A549 (cell line): ENCODE measurements around the gene IL4I1. TPM values are rescaled to one million over a fixed set of nuclear protein-coding genes. Genes with fewer than 3 reads are reported as not detected.

Source experiments
- ATAC-seq, 2 experiments: fragments of 200-7000 bp in 1 of 2; fragments of >200 bp in 1 of 2; cut with Nextera tagmentation in 1 of 2; cut with Tn5 transposase in 1 of 2; 3 replicates each; pipeline versions ENCODE4 v1.8.0 to v1.9.1; 2018 to 2020; ENCODE audit warnings: mild to moderate bottlenecking in 1 of 2, moderate library complexity in 1 of 2
- CTCF ChIA-PET: fragments of 300-600 bp; sonication (Branson Sonifier 250); formaldehyde crosslinking; extraction: SDS; loops from one replicate; lab custom pipeline; 2021; ENCODE audit warnings: antibody characterized with exemption, inconsistent platforms; lab: Yijun Ruan, JAX
- POLR2A ChIA-PET: fragments of 350-600 bp; formaldehyde crosslinking; extraction: SDS; loops from one replicate; lab custom pipeline; 2021; ENCODE audit warnings: antibody characterized with exemption, inconsistent platforms; lab: Yijun Ruan, JAX
- DNase-seq, 2 experiments: peaks; one replicate each; pipeline versions ENCODE4 v3.0.0 to v3.0.0-alpha.2; 2011 to 2016; ENCODE audit warnings: low read depth in 1 of 2, low spot score in 1 of 2
- FAIRE-seq: peaks from 2 replicates; lab custom pipeline; 2011; peaks lifted over from hg19 to GRCh38; lab: Jason Lieb, UNC
- H3K27ac ChIP-seq, 2 experiments: fragments of >200 bp; sonication (Bioruptor Twin); formaldehyde crosslinking; 3 replicates each; pipeline ENCODE4 v1.5.1; 2016 to 2017
- H3K4me1 ChIP-seq: fragments of >200 bp; sonication (Bioruptor Twin); formaldehyde crosslinking; 3 replicates; pipeline ENCODE4 v1.6.1; 2016
- H3K4me2 ChIP-seq: fragments of >200 bp; sonication (Bioruptor Twin); formaldehyde crosslinking; 3 replicates; pipeline ENCODE4 v1.6.1; 2016
- H3K4me3 ChIP-seq: fragments of >200 bp; sonication (Bioruptor Twin); formaldehyde crosslinking; 3 replicates; pipeline ENCODE4 v1.5.1; 2016
- H3K9me3 ChIP-seq: fragments of >200 bp; sonication (Bioruptor Twin); formaldehyde crosslinking; 3 replicates; pipeline ENCODE4 v1.6.1; 2016
- BHLHE40 ChIP-seq: IDR thresholded peaks from 2 replicates; pipeline ENCODE4 v1.6.1; 2012; ENCODE audit warnings: low read depth, low read length, inconsistent platforms
- CBX2 ChIP-seq: fragments of 200-600 bp; sonication (generic); IDR thresholded peaks from 2 replicates; pipeline ENCODE4 v1.6.1; 2016; ENCODE audit warnings: low read depth, mild to moderate bottlenecking, borderline replicate concordance
- CEBPB ChIP-seq, 2 experiments: fragments of >200 bp in 1 of 2; sonication (Bioruptor Twin) in 1 of 2; formaldehyde crosslinking in 1 of 2; IDR thresholded peaks; 2 replicates each; pipeline ENCODE4 v1.6.1; 2012 to 2016
- EHF ChIP-seq: fragments of 250-450 bp; sonication (Bioruptor Pico); IDR thresholded peaks from 2 replicates; pipeline ENCODE4 v1.5.0; 2020; ENCODE audit warnings: mild to moderate bottlenecking
- EHMT2 ChIP-seq: fragments of 200-600 bp; sonication (generic); IDR thresholded peaks from 2 replicates; pipeline ENCODE4 v1.6.1; 2016; ENCODE audit warnings: antibody characterized with exemption, low read depth, mild to moderate bottlenecking, moderate library complexity
- GATA3 ChIP-seq: IDR thresholded peaks from 2 replicates; pipeline ENCODE4 v1.6.1; 2012; ENCODE audit warnings: borderline replicate concordance
- HEYL ChIP-seq: fragments of 250-450 bp; sonication (Bioruptor Pico); IDR thresholded peaks from 2 replicates; pipeline ENCODE4 v1.8.0; 2021; ENCODE audit warnings: mild to moderate bottlenecking, moderate library complexity
- HOXB13 ChIP-seq: fragments of 250-450 bp; sonication (Bioruptor Pico); IDR thresholded peaks from 2 replicates; pipeline ENCODE4 v1.5.0; 2020; ENCODE audit warnings: low read depth, mild to moderate bottlenecking, moderate library complexity
- JUN ChIP-seq, 2 experiments: fragments of >200 bp; sonication (Bioruptor Twin); formaldehyde crosslinking; IDR thresholded peaks; 2 replicates in 1 of 2; 3 replicates in 1 of 2; pipeline ENCODE4 v1.6.1; 2016 to 2017
- NFE2L2 ChIP-seq: fragments of 150-350 bp; conservative IDR thresholded peaks from 2 replicates; pipeline ENCODE4 v1.6.1; 2014; ENCODE audit warnings: low read length
- NPAS2 ChIP-seq: fragments of 250-450 bp; sonication (Bioruptor Pico); IDR thresholded peaks from 2 replicates; pipeline ENCODE4 v1.8.0; 2022; ENCODE audit warnings: mild to moderate bottlenecking, moderate library complexity, borderline replicate concordance
- NR3C1 ChIP-seq: fragments of >200 bp; sonication (Bioruptor Twin); formaldehyde crosslinking; IDR thresholded peaks from 3 replicates; pipeline ENCODE4 v1.6.1; 2017
- PHF8 ChIP-seq: fragments of 200-600 bp; sonication (generic); IDR thresholded peaks from 2 replicates; pipeline ENCODE4 v1.6.1; 2016; ENCODE audit warnings: low read depth, mild to moderate bottlenecking, antibody characterized with exemption, moderate library complexity, borderline replicate concordance
- RAD21 ChIP-seq, 2 experiments: fragments of >200 bp in 1 of 2; sonication (Bioruptor Twin) in 1 of 2; formaldehyde crosslinking in 1 of 2; IDR thresholded peaks in 1 of 2; conservative IDR thresholded peaks in 1 of 2; 2 replicates in 1 of 2; 3 replicates in 1 of 2; pipeline ENCODE4 v1.6.1; 2012 to 2018; ENCODE audit warnings: inconsistent platforms in 1 of 2
- RARB ChIP-seq: fragments of 250-450 bp; sonication (Bioruptor Pico); IDR thresholded peaks from 2 replicates; pipeline ENCODE4 v1.8.0; 2021; ENCODE audit warnings: mild to moderate bottlenecking, moderate library complexity
- RCOR1 ChIP-seq: fragments of 150-350 bp; IDR thresholded peaks from 2 replicates; pipeline ENCODE4 v1.6.1; 2014; ENCODE audit warnings: antibody characterized with exemption, low read length, low read depth
- SMC3 ChIP-seq: fragments of >200 bp; sonication (Bioruptor Twin); formaldehyde crosslinking; IDR thresholded peaks from 3 replicates; pipeline ENCODE4 v1.6.1; 2018; ENCODE audit warnings: inconsistent platforms
- TP53 ChIP-seq: fragments of 250-450 bp; sonication (Bioruptor Pico); IDR thresholded peaks from 2 replicates; pipeline ENCODE4 v1.5.0; 2021; ENCODE audit warnings: mild to moderate bottlenecking, moderate library complexity
- ZC3H11A ChIP-seq: fragments of 450-650 bp; IDR thresholded peaks from 2 replicates; pipeline ENCODE4 v1.6.1; 2014; ENCODE audit warnings: antibody characterized with exemption, mild to moderate bottlenecking
- ZNF302 ChIP-seq: fragments of 250-450 bp; sonication (Bioruptor Pico); IDR thresholded peaks from 2 replicates; pipeline ENCODE4 v1.9.0; 2021; ENCODE audit warnings: inconsistent platforms, mild to moderate bottlenecking, moderate library complexity
- ZSCAN20 ChIP-seq: fragments of 250-450 bp; sonication (Bioruptor Pico); IDR thresholded peaks from 2 replicates; pipeline ENCODE4 v1.8.0; 2022; ENCODE audit warnings: mild to moderate bottlenecking, moderate library complexity
- whole genome bisulfite sequencing: methylation state at CpG from one replicate; pipeline ENCODE4 v1.1.6; 2017; ENCODE audit errors: missing lambda C conversion rate; 5-methylcytosine and 5-hydroxymethylcytosine counted together
- polyA plus RNA-seq, 4 experiments: library from polyadenylated mRNA; depleted of rRNA in 3 of 4; stranded (reverse); fragments of >200 nt; fragmentation: RNase III in 1 of 4; extraction: RNeasy Plus Mini Kit Qiagen cat#74134 plus additional on column Dnase treatment in 1 of 4; gene quantifications; 2 replicates in 3 of 4; 3 replicates in 1 of 4; pipeline ENCODE4 v1.2.3, GENCODE V29; 2011 to 2017
- TF ChIP-seq, protein P1 (sequence below): fragments of 200-600 bp; sonication (generic); IDR thresholded peaks from 2 replicates; pipeline ENCODE4 v1.6.1; 2016; ENCODE audit warnings: antibody characterized with exemption, mild to moderate bottlenecking, moderate library complexity
- TF ChIP-seq, protein P2 (sequence below): fragments of >200 bp; sonication (Bioruptor Twin); formaldehyde crosslinking; IDR thresholded peaks from 3 replicates; pipeline ENCODE4 v1.5.1; 2016
- TF ChIP-seq, protein P3 (sequence below): fragments of >200 bp; sonication (Bioruptor Twin); formaldehyde crosslinking; IDR thresholded peaks from 2 replicates; pipeline ENCODE4 v1.6.1; 2016
- TF ChIP-seq, protein P4 (sequence below): fragments of 150-350 bp; IDR thresholded peaks from 2 replicates; pipeline ENCODE4 v1.6.1; 2014; ENCODE audit warnings: low read depth, mild to moderate bottlenecking, low read length

IL4I1 gene
- polyA plus RNA-seq, 2 of the 4 experiments (the other 2 are of a cell fraction): 0.18 to 0.62 TPM

DNA sequence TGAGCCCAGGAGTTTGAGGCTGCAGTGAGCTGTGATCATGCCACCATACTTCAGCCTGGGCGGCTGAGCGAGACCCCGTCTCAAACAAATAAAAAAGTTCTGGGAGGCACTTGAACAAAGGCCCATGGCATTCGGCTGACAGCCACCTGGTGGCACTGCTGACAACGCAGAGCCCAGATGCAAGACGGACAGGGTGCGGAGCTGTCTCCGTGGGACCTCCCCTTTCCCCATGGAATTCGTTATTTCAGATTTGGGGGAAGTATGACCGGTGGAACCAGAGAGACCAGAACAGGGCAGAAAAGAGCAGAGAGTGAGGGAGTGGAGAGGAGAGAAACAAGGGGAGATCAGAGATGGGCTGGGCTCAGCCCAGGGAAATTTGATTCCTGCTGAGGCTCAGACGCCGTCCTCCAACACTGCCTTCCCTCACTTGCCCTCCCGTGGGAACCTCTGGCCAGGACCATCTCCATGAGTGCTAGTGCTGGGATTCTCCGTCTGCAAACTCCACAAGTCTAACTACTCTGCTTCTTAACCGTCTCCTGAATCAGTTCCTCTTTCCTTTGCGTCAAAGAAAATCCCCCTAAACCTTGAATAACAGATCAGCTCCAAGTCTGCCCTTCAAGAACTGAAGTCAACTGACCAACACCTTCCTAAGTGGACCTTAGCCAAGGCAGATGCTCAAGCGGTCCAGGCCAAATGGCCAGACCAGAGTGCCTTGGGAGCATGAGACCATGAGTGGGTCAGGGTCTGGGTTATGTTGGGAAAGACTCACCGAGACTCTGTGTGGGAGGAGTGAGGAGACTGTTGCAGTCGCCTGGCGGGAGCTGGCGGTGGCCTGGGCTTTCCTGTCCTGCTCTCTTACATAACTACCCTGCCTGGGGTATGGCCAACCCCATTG is 20.4 kb upstream of the IL4I1 start:
- no peak overlapping the region for H3K4me2 ChIP-seq
- H3K4me1 ChIP-seq: no peaks in the 10 kb centered on the region
- CTCF ChIA-PET: interaction anchor here (0.6 to 1.6 kb wide), 7 partner anchors 9 to 22 kb away, joined by 3 to 4 read pairs (median 3); no protein-coding TSS in a partner anchor
- FAIRE-seq (peak; percentile 56), ATAC-seq (peak; percentile 25 to 42; a peak in 3 of 6 replicates), DNase-seq (no peak)
- no peak overlapping the region for H3K27ac ChIP-seq
- POLR2A ChIA-PET: interaction anchor here (0.6 to 3.8 kb wide), 2 partner anchors 12 to 13 kb away, joined by 4 to 22 read pairs; partner anchors contain the start of genes ATF5 and NUP62
- H3K9me3 ChIP-seq: no peaks in the 10 kb centered on the region
- no peak overlapping the region for H3K4me3 ChIP-seq
- WGBS: 90% methylated on average over 21 of the region's 21 CpGs
- no peak for TF ChIP-seq HEYL (CRISPR knock-in tag)
- no peak for TF ChIP-seq NR3C1
- TF ChIP-seq ZC3H11A: no peak
- no peak for TF ChIP-seq GATA3
- TF ChIP-seq, protein P1, sequence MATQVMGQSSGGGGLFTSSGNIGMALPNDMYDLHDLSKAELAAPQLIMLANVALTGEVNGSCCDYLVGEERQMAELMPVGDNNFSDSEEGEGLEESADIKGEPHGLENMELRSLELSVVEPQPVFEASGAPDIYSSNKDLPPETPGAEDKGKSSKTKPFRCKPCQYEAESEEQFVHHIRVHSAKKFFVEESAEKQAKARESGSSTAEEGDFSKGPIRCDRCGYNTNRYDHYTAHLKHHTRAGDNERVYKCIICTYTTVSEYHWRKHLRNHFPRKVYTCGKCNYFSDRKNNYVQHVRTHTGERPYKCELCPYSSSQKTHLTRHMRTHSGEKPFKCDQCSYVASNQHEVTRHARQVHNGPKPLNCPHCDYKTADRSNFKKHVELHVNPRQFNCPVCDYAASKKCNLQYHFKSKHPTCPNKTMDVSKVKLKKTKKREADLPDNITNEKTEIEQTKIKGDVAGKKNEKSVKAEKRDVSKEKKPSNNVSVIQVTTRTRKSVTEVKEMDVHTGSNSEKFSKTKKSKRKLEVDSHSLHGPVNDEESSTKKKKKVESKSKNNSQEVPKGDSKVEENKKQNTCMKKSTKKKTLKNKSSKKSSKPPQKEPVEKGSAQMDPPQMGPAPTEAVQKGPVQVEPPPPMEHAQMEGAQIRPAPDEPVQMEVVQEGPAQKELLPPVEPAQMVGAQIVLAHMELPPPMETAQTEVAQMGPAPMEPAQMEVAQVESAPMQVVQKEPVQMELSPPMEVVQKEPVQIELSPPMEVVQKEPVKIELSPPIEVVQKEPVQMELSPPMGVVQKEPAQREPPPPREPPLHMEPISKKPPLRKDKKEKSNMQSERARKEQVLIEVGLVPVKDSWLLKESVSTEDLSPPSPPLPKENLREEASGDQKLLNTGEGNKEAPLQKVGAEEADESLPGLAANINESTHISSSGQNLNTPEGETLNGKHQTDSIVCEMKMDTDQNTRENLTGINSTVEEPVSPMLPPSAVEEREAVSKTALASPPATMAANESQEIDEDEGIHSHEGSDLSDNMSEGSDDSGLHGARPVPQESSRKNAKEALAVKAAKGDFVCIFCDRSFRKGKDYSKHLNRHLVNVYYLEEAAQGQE: no peak
- no peak for TF ChIP-seq CBX2
- TF ChIP-seq EHF (CRISPR knock-in tag): no peak
- TF ChIP-seq JUN (IDR thresholded peaks at IDR 0.05): no peak
- no peak for TF ChIP-seq CEBPB (IDR thresholded peaks at IDR 0.05)
- no peak for TF ChIP-seq TP53 (CRISPR knock-in tag)
- TF ChIP-seq RAD21 (conservative IDR thresholded peaks at IDR 0.05 in 1 of 2, IDR thresholded peaks at IDR 0.05 in 1 of 2): peak in 1 of 2 experiments; percentile 28; a peak in 1 of 5 replicates
- TF ChIP-seq, protein P2, sequence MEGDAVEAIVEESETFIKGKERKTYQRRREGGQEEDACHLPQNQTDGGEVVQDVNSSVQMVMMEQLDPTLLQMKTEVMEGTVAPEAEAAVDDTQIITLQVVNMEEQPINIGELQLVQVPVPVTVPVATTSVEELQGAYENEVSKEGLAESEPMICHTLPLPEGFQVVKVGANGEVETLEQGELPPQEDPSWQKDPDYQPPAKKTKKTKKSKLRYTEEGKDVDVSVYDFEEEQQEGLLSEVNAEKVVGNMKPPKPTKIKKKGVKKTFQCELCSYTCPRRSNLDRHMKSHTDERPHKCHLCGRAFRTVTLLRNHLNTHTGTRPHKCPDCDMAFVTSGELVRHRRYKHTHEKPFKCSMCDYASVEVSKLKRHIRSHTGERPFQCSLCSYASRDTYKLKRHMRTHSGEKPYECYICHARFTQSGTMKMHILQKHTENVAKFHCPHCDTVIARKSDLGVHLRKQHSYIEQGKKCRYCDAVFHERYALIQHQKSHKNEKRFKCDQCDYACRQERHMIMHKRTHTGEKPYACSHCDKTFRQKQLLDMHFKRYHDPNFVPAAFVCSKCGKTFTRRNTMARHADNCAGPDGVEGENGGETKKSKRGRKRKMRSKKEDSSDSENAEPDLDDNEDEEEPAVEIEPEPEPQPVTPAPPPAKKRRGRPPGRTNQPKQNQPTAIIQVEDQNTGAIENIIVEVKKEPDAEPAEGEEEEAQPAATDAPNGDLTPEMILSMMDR: peak; percentile 23; the same call in 1 of the 3 replicates

DNA sequence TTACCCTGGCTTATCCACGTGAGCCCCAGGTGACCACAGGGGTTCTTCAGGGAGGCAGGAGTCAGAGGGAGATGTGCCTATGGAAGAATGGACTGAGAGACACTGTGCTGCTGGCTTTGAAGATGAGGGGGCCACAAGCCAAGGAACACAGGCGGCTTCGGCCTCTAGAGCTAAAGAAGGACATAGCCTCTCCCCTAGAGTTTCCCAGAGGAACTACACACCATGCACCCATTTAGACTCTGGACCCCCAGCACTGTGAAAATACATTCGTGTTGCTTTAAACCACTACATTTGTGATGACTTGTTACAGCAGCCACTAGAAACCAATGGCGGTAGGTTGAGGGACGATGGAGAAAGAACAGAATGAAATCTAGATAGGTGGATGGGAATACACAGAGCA is 18.6 kb upstream of the IL4I1 start:
- no peak for TF ChIP-seq NFE2L2
- TF ChIP-seq, protein P2: no peak
- no peak for TF ChIP-seq RARB (CRISPR knock-in tag)
- TF ChIP-seq EHF (CRISPR knock-in tag): no peak
- no peak for TF ChIP-seq BHLHE40
- TF ChIP-seq RCOR1: no peak
- no peak for TF ChIP-seq HEYL (CRISPR knock-in tag)
- no peak for TF ChIP-seq ZNF302
- TF ChIP-seq, protein P3, sequence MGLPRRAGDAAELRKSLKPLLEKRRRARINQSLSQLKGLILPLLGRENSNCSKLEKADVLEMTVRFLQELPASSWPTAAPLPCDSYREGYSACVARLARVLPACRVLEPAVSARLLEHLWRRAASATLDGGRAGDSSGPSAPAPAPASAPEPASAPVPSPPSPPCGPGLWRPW: no peak
- no peak for TF ChIP-seq PHF8
- TF ChIP-seq NPAS2: no peak
- TF ChIP-seq ZSCAN20: no peak
- TF ChIP-seq SMC3: no peak
- no peak for TF ChIP-seq CEBPB (IDR thresholded peaks at IDR 0.05)
- TF ChIP-seq EHMT2: no peak
- TF ChIP-seq, protein P4, sequence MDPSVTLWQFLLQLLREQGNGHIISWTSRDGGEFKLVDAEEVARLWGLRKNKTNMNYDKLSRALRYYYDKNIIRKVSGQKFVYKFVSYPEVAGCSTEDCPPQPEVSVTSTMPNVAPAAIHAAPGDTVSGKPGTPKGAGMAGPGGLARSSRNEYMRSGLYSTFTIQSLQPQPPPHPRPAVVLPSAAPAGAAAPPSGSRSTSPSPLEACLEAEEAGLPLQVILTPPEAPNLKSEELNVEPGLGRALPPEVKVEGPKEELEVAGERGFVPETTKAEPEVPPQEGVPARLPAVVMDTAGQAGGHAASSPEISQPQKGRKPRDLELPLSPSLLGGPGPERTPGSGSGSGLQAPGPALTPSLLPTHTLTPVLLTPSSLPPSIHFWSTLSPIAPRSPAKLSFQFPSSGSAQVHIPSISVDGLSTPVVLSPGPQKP: no peak
- no peak for TF ChIP-seq HOXB13 (CRISPR knock-in tag)
- TF ChIP-seq TP53 (CRISPR knock-in tag): no peak
- WGBS: 93% methylated on average over 6 of the region's 6 CpGs
- CTCF ChIA-PET: interaction anchor here (0.5 to 4.0 kb wide), 7 partner anchors 10 to 83 kb away, joined by 3 to 20 read pairs (median 4); no protein-coding TSS in a partner anchor
- Histone ChIP-seq H3K4me3 (no peak overlapping the region), H3K27ac (no peak overlapping the region), H3K9me3 (no peaks in the 10 kb centered on the region), H3K4me1 (no peaks in the 10 kb centered on the region), H3K4me2 (no peak overlapping the region)
- DNase-seq: no peak
- 0 out of 6 replicates have a peak, but pooled peaks of 1 of the 2 experiments have one; percentile 14 for ATAC-seq
- POLR2A ChIA-PET: no interaction called here
- no peak for FAIRE-seq
